ENCODE results near the gene AK2. TPM values are rescaled to one million over a fixed set of nuclear protein-coding genes. Genes with fewer than 3 reads are reported as not detected.
A peak's percentile ranks its signal among the peaks of the same experiment; 100 is the strongest.
"Not testable (repeated sequence)": the region's sequence is repeated elsewhere in the genome, so short reads cannot be mapped to it uniquely, and the experiment has no call there.

AK2 gene
- total RNA-seq, 1 experiment from 2014 or later = 213 TPM

DNA sequence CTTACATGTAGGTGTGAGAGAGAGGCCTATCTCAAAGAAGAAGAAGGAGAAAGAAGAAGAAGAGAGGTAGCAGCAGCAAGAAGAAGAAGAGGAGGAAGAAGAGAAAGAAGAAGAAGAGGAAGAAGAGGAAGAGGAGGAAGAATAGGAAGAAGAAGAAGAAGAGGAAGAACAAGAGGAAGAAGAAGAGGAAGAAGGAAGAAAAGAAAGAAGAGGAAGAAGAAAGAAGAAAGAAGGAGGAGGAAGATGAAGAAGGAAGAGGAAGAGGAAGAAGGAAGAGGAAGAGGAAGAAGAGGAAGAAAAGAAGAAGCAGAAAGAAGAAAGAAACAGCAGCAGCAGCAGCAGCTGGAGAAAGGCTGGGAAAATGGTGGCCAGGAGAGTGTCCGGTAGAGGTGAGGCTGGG, 33.9 kb upstream of the AK2 start:
- Histone ChIP-seq H3K9me3 (ENCODE audit: low read length) (no peaks in the 10 kb centered on the region), H3K4me1 (ENCODE audit: insufficient read depth, low read length) (peaks cover 4% of the 10 kb centered on the region; the same call in 1 of the 2 replicates), H2AFZ (ENCODE audit: low read length) (no peak overlapping the region), H3K79me2 (ENCODE audit: low read length) (no peaks in the 10 kb centered on the region), H3K9ac (ENCODE audit: low read length) (no peak overlapping the region), H3F3A (ENCODE audit: low read length, unreplicated experiment) (no peaks in the 10 kb centered on the region), H4K20me1 (ENCODE audit: low read length) (no peaks in the 10 kb centered on the region), H3K27ac (ENCODE audit: low read length) (no peak overlapping the region), H3K9me2 (replicated peaks; ENCODE audit: low read length) (no peaks in the 10 kb centered on the region), H3K27me3 (ENCODE audit: low read length) (no peaks in the 10 kb centered on the region), H3K4me2 (ENCODE audit: low read length) (no peak overlapping the region), H3K4me3 (ENCODE audit: low read length) (no peak overlapping the region), H3K36me3 (ENCODE audit: low read depth, low read length) (no peaks in the 10 kb centered on the region)
- POLR2A ChIA-PET (ENCODE audit: unreplicated experiment) = no interaction called here
- CTCF ChIA-PET = no interaction called here
- BruUV-seq (replicated peaks) = no TSS peak
- intact Hi-C loops (cut with micrococcal nuclease) = no loop called here
- DNase-seq (no peak), ATAC-seq (no peak)
- TF ChIP-seq, protein P1, sequence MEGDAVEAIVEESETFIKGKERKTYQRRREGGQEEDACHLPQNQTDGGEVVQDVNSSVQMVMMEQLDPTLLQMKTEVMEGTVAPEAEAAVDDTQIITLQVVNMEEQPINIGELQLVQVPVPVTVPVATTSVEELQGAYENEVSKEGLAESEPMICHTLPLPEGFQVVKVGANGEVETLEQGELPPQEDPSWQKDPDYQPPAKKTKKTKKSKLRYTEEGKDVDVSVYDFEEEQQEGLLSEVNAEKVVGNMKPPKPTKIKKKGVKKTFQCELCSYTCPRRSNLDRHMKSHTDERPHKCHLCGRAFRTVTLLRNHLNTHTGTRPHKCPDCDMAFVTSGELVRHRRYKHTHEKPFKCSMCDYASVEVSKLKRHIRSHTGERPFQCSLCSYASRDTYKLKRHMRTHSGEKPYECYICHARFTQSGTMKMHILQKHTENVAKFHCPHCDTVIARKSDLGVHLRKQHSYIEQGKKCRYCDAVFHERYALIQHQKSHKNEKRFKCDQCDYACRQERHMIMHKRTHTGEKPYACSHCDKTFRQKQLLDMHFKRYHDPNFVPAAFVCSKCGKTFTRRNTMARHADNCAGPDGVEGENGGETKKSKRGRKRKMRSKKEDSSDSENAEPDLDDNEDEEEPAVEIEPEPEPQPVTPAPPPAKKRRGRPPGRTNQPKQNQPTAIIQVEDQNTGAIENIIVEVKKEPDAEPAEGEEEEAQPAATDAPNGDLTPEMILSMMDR (conservative IDR thresholded peaks at IDR 0.05; ENCODE audit: low read depth, low read length) = no peak
- TF ChIP-seq EZH2phosphoT487 (IDR thresholded peaks at IDR 0.05; ENCODE audit: borderline replicate concordance, low read length) (no peak), EZH2 (IDR thresholded peaks at IDR 0.05; ENCODE audit: low read length, unreplicated experiment) (no peak)

- H3K79me2 ChIP-seq (ENCODE audit: low read length); BruUV-seq (replicated peaks); H3K4me2 ChIP-seq (ENCODE audit: low read length); ATAC-seq; H3K36me3 ChIP-seq (ENCODE audit: low read depth, low read length); H3K4me3 ChIP-seq (ENCODE audit: low read length); H3K9ac ChIP-seq (ENCODE audit: low read length); H2AFZ ChIP-seq (ENCODE audit: low read length); H3K9me2 ChIP-seq (replicated peaks; ENCODE audit: low read length); H3K27me3 ChIP-seq (ENCODE audit: low read length); H3F3A ChIP-seq (ENCODE audit: low read length, unreplicated experiment); POLR2A ChIA-PET (ENCODE audit: unreplicated experiment); H4K20me1 ChIP-seq (ENCODE audit: low read length); H3K27ac ChIP-seq (ENCODE audit: low read length); CTCF ChIA-PET; H3K4me1 ChIP-seq (ENCODE audit: insufficient read depth, low read length); intact Hi-C loops (cut with micrococcal nuclease): not testable (repeated sequence)
- DNase-seq = peak; percentile 46
- H3K9me3 ChIP-seq (ENCODE audit: low read length) = peaks cover 11% of the 10 kb centered on the region; the same call in 1 of the 2 replicates
Observed at GRCh38 chr1:33068108-33068507, 31.4 kb upstream of the AK2 start.

GRCh38 chr1:33066477-33066876, 29.8 kb upstream of the AK2 start:
- DNase-seq; H3K27me3 ChIP-seq (ENCODE audit: low read length); ATAC-seq; H2AFZ ChIP-seq (ENCODE audit: low read length); intact Hi-C loops (cut with micrococcal nuclease); H3K4me3 ChIP-seq (ENCODE audit: low read length); H4K20me1 ChIP-seq (ENCODE audit: low read length); CTCF ChIA-PET; H3K4me2 ChIP-seq (ENCODE audit: low read length); H3K9ac ChIP-seq (ENCODE audit: low read length); H3K27ac ChIP-seq (ENCODE audit: low read length); H3K4me1 ChIP-seq (ENCODE audit: insufficient read depth, low read length); BruUV-seq (replicated peaks); H3K36me3 ChIP-seq (ENCODE audit: low read depth, low read length); H3K9me2 ChIP-seq (replicated peaks; ENCODE audit: low read length); H3K79me2 ChIP-seq (ENCODE audit: low read length); POLR2A ChIA-PET (ENCODE audit: unreplicated experiment); H3F3A ChIP-seq (ENCODE audit: low read length, unreplicated experiment): not testable (repeated sequence)
- H3K9me3 ChIP-seq (ENCODE audit: low read length) = peaks cover 17% of the 10 kb centered on the region; the same call in 1 of the 2 replicates

DNA sequence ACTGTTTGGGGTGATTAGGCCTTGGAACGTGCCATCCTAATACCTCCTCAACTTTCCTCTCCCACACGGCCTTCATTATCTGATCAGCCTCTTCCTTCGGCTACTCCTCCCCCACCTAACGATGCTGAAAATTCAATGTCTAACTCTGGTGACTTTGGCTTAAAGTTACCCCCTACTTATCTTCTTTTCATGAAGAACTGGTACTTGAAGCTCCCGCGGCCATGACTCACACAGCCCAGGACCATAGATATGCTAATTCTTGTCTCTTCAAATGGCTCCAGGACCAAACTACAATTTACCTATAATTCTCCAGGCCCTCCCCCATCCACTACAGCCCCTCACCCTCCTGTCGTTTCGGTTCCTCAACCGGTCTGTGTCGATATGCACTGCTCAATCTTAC, 28.6 kb upstream of the AK2 start:
- Histone ChIP-seq H3F3A (ENCODE audit: low read length, unreplicated experiment) (no peaks in the 10 kb centered on the region), H3K27ac (ENCODE audit: low read length) (no peak overlapping the region), H3K9ac (ENCODE audit: low read length) (no peak overlapping the region), H3K9me3 (ENCODE audit: low read length) (peaks cover 17% of the 10 kb centered on the region; the same call in 1 of the 2 replicates), H3K4me2 (ENCODE audit: low read length) (no peak overlapping the region), H3K4me3 (ENCODE audit: low read length) (no peak overlapping the region), H4K20me1 (ENCODE audit: low read length) (no peaks in the 10 kb centered on the region), H3K4me1 (ENCODE audit: insufficient read depth, low read length) (peaks cover 11% of the 10 kb centered on the region), H3K36me3 (ENCODE audit: low read depth, low read length) (no peaks in the 10 kb centered on the region; the same call in 1 of the 2 replicates), H3K79me2 (ENCODE audit: low read length) (no peaks in the 10 kb centered on the region), H3K27me3 (ENCODE audit: low read length) (no peaks in the 10 kb centered on the region), H3K9me2 (replicated peaks; ENCODE audit: low read length) (no peaks in the 10 kb centered on the region), H2AFZ (ENCODE audit: low read length) (no peak overlapping the region)
- ATAC-seq = no peak
- TF ChIP-seq, protein P1 (conservative IDR thresholded peaks at IDR 0.05; ENCODE audit: low read depth, low read length) = no peak
- TF ChIP-seq EZH2 (IDR thresholded peaks at IDR 0.05; ENCODE audit: low read length, unreplicated experiment) (no peak), EZH2phosphoT487 (IDR thresholded peaks at IDR 0.05; ENCODE audit: borderline replicate concordance, low read length) (no peak)
- no peak for DNase-seq
- BruUV-seq (replicated peaks) = no TSS peak
- CTCF ChIA-PET = no interaction called here
- POLR2A ChIA-PET (ENCODE audit: unreplicated experiment) = no interaction called here
- intact Hi-C loops (cut with micrococcal nuclease) = no loop called here

DNA sequence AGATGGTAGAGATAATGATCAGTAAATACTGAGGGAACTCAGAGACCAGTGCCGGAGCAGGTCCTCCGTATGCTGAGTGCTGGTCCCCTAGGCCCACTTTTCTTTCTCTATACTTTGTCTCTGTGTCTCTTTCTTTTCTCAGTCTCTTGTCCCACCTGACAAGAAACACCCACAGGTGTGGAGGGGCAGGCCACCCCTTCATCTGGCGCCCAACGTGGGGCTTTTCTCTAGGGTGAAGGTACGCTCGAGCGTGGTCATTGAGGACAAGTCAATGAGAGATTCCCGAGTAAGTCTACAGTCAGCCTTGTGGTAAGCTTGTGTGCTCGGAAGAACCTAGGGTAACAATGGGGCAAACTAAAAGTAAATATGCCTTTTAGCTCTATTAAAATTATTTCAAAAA, 27.6 kb upstream of the AK2 start:
- H2AFZ ChIP-seq (ENCODE audit: low read length); H4K20me1 ChIP-seq (ENCODE audit: low read length); H3K4me2 ChIP-seq (ENCODE audit: low read length); intact Hi-C loops (cut with micrococcal nuclease); H3K9me2 ChIP-seq (replicated peaks; ENCODE audit: low read length); ATAC-seq; CTCF ChIA-PET; BruUV-seq (replicated peaks); H3K27ac ChIP-seq (ENCODE audit: low read length); DNase-seq; H3K4me3 ChIP-seq (ENCODE audit: low read length); H3K27me3 ChIP-seq (ENCODE audit: low read length); H3K79me2 ChIP-seq (ENCODE audit: low read length); POLR2A ChIA-PET (ENCODE audit: unreplicated experiment); H3K9ac ChIP-seq (ENCODE audit: low read length); H3K36me3 ChIP-seq (ENCODE audit: low read depth, low read length); H3F3A ChIP-seq (ENCODE audit: low read length, unreplicated experiment): not testable (repeated sequence)
- peaks cover 17% of the 10 kb centered on the region; the same call in 1 of the 2 replicates for H3K9me3 ChIP-seq (ENCODE audit: low read length)
- H3K4me1 ChIP-seq (ENCODE audit: insufficient read depth, low read length) = peaks cover 11% of the 10 kb centered on the region

Data from PC-3 (cell line).